IPS-20b (cell line): ENCODE data around the gene ZPBP2.
"Not testable (repeated sequence)": the region's sequence is repeated elsewhere in the genome, so short reads cannot be mapped to it uniquely, and the experiment has no call there.

Experiments
- H3K27ac ChIP-seq: one replicate; pipeline ENCODE4 v1.5.1; 2013; ENCODE audit warnings: low read length
- H3K27me3 ChIP-seq: 2 replicates; pipeline ENCODE4 v1.6.1; 2013; ENCODE audit warnings: mild to moderate bottlenecking, low read length, inconsistent platforms; ENCODE audit not compliant: insufficient read depth
- H3K36me3 ChIP-seq: 2 replicates; pipeline ENCODE4 v1.6.1; 2013; ENCODE audit warnings: low read depth, mild to moderate bottlenecking, inconsistent platforms, low read length, moderate library complexity; ENCODE audit not compliant: insufficient read depth
- H3K4me1 ChIP-seq: 2 replicates; pipeline ENCODE4 v1.6.1; 2013; ENCODE audit warnings: mild to moderate bottlenecking, control low read depth, inconsistent platforms, low read length, moderate library complexity; ENCODE audit not compliant: insufficient read depth
- H3K4me3 ChIP-seq: 2 replicates; pipeline ENCODE4 v1.5.1; 2013; ENCODE audit warnings: mild to moderate bottlenecking, low read length, inconsistent platforms
- H3K9ac ChIP-seq: 2 replicates; pipeline ENCODE4 v1.6.1; 2013; ENCODE audit warnings: low read depth, mild to moderate bottlenecking, inconsistent platforms, low read length, moderate library complexity
- H3K9me3 ChIP-seq: 2 replicates; pipeline ENCODE4 v1.6.1; 2013; ENCODE audit warnings: mild to moderate bottlenecking, low read depth, low read length, inconsistent platforms; ENCODE audit not compliant: insufficient read depth

Gene ZPBP2

GRCh38 chr17:39836117-39836516 lies 31.9 kb upstream of the ZPBP2 start:
- Histone ChIP-seq H3K9me3 (no peaks in the 10 kb centered on the region), H3K4me3 (no peak overlapping the region), H3K27me3 (no peaks in the 10 kb centered on the region), H3K9ac (no peak overlapping the region), H3K36me3 (no peaks in the 10 kb centered on the region), H3K27ac (no peak overlapping the region), H3K4me1 (no peaks in the 10 kb centered on the region)

- Histone ChIP-seq H3K4me3 (no peak overlapping the region), H3K27me3 (no peaks in the 10 kb centered on the region), H3K27ac (no peak overlapping the region), H3K36me3 (no peaks in the 10 kb centered on the region), H3K4me1 (no peaks in the 10 kb centered on the region), H3K9ac (no peak overlapping the region), H3K9me3 (no peaks in the 10 kb centered on the region)
Measured at GRCh38 chr17:39838057-39838456, 29.9 kb upstream of the ZPBP2 start.

GRCh38 chr17:39838784-39839183 lies 29.2 kb upstream of the ZPBP2 start:
- H3K36me3 ChIP-seq: no peaks in the 10 kb centered on the region
- no peak overlapping the region for H3K27ac ChIP-seq
- H3K4me1 ChIP-seq: no peaks in the 10 kb centered on the region
- H3K4me3 ChIP-seq: no peak overlapping the region
- H3K9me3 ChIP-seq: no peaks in the 10 kb centered on the region
- no peak overlapping the region for H3K9ac ChIP-seq
- no peaks in the 10 kb centered on the region for H3K27me3 ChIP-seq

- Histone ChIP-seq H3K27me3 (no peaks in the 10 kb centered on the region), H3K4me3 (no peak overlapping the region), H3K27ac (no peak overlapping the region), H3K9me3 (no peaks in the 10 kb centered on the region), H3K4me1 (no peaks in the 10 kb centered on the region), H3K9ac (no peak overlapping the region), H3K36me3 (no peaks in the 10 kb centered on the region)
Measured at GRCh38 chr17:39841134-39841683, 26.8 kb upstream of the ZPBP2 start.

- Histone ChIP-seq H3K27ac (no peak overlapping the region), H3K36me3 (no peaks in the 10 kb centered on the region), H3K9ac (no peak overlapping the region), H3K4me1 (no peaks in the 10 kb centered on the region), H3K4me3 (no peak overlapping the region), H3K27me3 (no peaks in the 10 kb centered on the region), H3K9me3 (no peaks in the 10 kb centered on the region)
Measured at GRCh38 chr17:39845052-39845846, 22.8 kb upstream of the ZPBP2 start.

GRCh38 chr17:39846205-39846604 lies 21.8 kb upstream of the ZPBP2 start:
- H3K4me3 ChIP-seq: no peak overlapping the region
- H3K9me3 ChIP-seq: no peaks in the 10 kb centered on the region
- no peaks in the 10 kb centered on the region for H3K27me3 ChIP-seq
- H3K36me3 ChIP-seq: no peaks in the 10 kb centered on the region
- H3K4me1 ChIP-seq: no peaks in the 10 kb centered on the region
- no peak overlapping the region for H3K27ac ChIP-seq
- no peak overlapping the region for H3K9ac ChIP-seq

GRCh38 chr17:39848600-39848999 lies 19.4 kb upstream of the ZPBP2 start:
- Histone ChIP-seq H3K9me3 (no peaks in the 10 kb centered on the region), H3K4me3 (no peak overlapping the region), H3K27ac (no peak overlapping the region), H3K4me1 (no peaks in the 10 kb centered on the region), H3K9ac (no peak overlapping the region), H3K27me3 (no peaks in the 10 kb centered on the region), H3K36me3 (no peaks in the 10 kb centered on the region)

- not testable (repeated sequence) for H3K27me3 ChIP-seq, H3K9me3 ChIP-seq, H3K4me3 ChIP-seq, H3K27ac ChIP-seq, H3K4me1 ChIP-seq, H3K36me3 ChIP-seq, H3K9ac ChIP-seq
Measured at GRCh38 chr17:39850186-39850585, 17.8 kb upstream of the ZPBP2 start.

GRCh38 chr17:39852239-39852638 lies 15.8 kb upstream of the ZPBP2 start:
- H3K27me3 ChIP-seq: no peaks in the 10 kb centered on the region
- no peaks in the 10 kb centered on the region for H3K4me1 ChIP-seq
- no peak overlapping the region for H3K27ac ChIP-seq
- H3K4me3 ChIP-seq: no peak overlapping the region
- H3K9me3 ChIP-seq: no peaks in the 10 kb centered on the region
- no peak overlapping the region for H3K9ac ChIP-seq
- no peaks in the 10 kb centered on the region for H3K36me3 ChIP-seq

- no peaks in the 10 kb centered on the region for H3K9me3 ChIP-seq
- no peaks in the 10 kb centered on the region for H3K36me3 ChIP-seq
- H3K27ac ChIP-seq: no peak overlapping the region
- H3K4me3 ChIP-seq: no peak overlapping the region
- H3K4me1 ChIP-seq: no peaks in the 10 kb centered on the region
- no peak overlapping the region for H3K9ac ChIP-seq
- no peaks in the 10 kb centered on the region for H3K27me3 ChIP-seq
Measured at GRCh38 chr17:39854909-39855308, 13.1 kb upstream of the ZPBP2 start.

- H3K36me3 ChIP-seq, H3K4me3 ChIP-seq, H3K4me1 ChIP-seq, H3K9me3 ChIP-seq, H3K27me3 ChIP-seq, H3K9ac ChIP-seq, H3K27ac ChIP-seq: not testable (repeated sequence)
Measured at GRCh38 chr17:39855911-39856649, 11.9 kb upstream of the ZPBP2 start.

- H3K9ac ChIP-seq: no peak overlapping the region
- peaks cover 54% of the 10 kb centered on the region for H3K27me3 ChIP-seq
- peaks cover 3% of the 10 kb centered on the region; the same call in 1 of the 2 replicates for H3K4me1 ChIP-seq
- no peak overlapping the region for H3K27ac ChIP-seq
- no peaks in the 10 kb centered on the region for H3K36me3 ChIP-seq
- H3K4me3 ChIP-seq: no peak overlapping the region
- H3K9me3 ChIP-seq: no peaks in the 10 kb centered on the region
Measured at GRCh38 chr17:39861235-39861634, 6.8 kb upstream of the ZPBP2 start.
